Transverse colon (tissue), 4 donors: ENCODE results near the gene LIN37. TPM values are rescaled to one million over a fixed set of nuclear protein-coding genes. Genes with fewer than 3 reads are reported as not detected.

Experiments
- DNase-seq: peaks from one replicate; pipeline ENCODE4 v3.0.0-alpha.2; 2019
- H3K27ac ChIP-seq, 4 donors: fragments of 200-600 bp; sonication (generic); 2 replicates each; pipeline ENCODE4 v1.5.1; 2016 to 2018; ENCODE audit warnings: inconsistent platforms in 4 of 4
- H3K27me3 ChIP-seq: fragments of 200-600 bp; sonication (generic); 2 replicates; pipeline ENCODE4 v1.5.1; 2017; ENCODE audit warnings: inconsistent platforms
- H3K36me3 ChIP-seq, 4 donors: fragments of 200-600 bp; sonication (generic); 2 replicates each; pipeline ENCODE4 v1.5.1; 2017 to 2019; ENCODE audit warnings: inconsistent platforms in 4 of 4
- H3K4me1 ChIP-seq, 4 donors: fragments of 200-600 bp; sonication (generic); 2 replicates each; pipeline ENCODE4 v1.5.1; 2017 to 2020; ENCODE audit warnings: inconsistent platforms in 4 of 4
- H3K4me3 ChIP-seq, 4 donors: fragments of 200-600 bp; sonication (generic); 1 replicate in 1 of 4; 2 replicates in 3 of 4; pipeline versions ENCODE4 v1.5.1 to v1.6.1; 2017 to 2019; ENCODE audit warnings: inconsistent platforms in 4 of 4
- H3K9me3 ChIP-seq, 2 donors: fragments of 200-600 bp; sonication (generic); 2 replicates each; pipeline ENCODE4 v1.5.1; 2017 to 2019; ENCODE audit warnings: inconsistent platforms in 2 of 2
- CTCF ChIP-seq, 5 experiments: fragments of 200-600 bp in 3 of 5; fragments of 450-650 bp in 2 of 5; sonication (generic) in 3 of 5; IDR thresholded peaks; 1 replicate in 2 of 5; 2 replicates in 3 of 5; pipeline ENCODE4 v1.5.1; 2016 to 2017; ENCODE audit warnings: antibody characterized with exemption in 5 of 5, inconsistent platforms in 3 of 5, mild to moderate bottlenecking in 2 of 5, moderate library complexity in 1 of 5
- EP300 ChIP-seq: sonication (generic); formaldehyde crosslinking; IDR thresholded peaks from one replicate; pipeline ENCODE4 v1.6.1; 2017; ENCODE audit warnings: antibody characterized with exemption, low read depth
- POLR2A ChIP-seq: fragments of 450-650 bp; IDR thresholded peaks from one replicate; pipeline ENCODE4 v1.6.1; 2016; ENCODE audit warnings: antibody characterized with exemption, mild to moderate bottlenecking, moderate library complexity
- POLR2AphosphoS5 ChIP-seq, 3 donors: sonication (generic); formaldehyde crosslinking; IDR thresholded peaks; one replicate each; pipeline ENCODE4 v1.6.1; 2016; ENCODE audit warnings: antibody characterized with exemption in 3 of 3
- WGBS, 2 donors: methylation state at CpG; one replicate each; pipeline ENCODE4 v1.1.5; 2018; ENCODE audit warnings: low coverage in 1 of 2; 5-methylcytosine and 5-hydroxymethylcytosine counted together
- in situ Hi-C, 4 donors: fragments of 200-750 bp; cut with MboI; loops; one replicate each; pipeline versions ENCODE4 v1.15.0 to v1.15.1; 2017; ENCODE audit warnings: low sequenced_read_pairs in 3 of 4, low pct_ligation_motif_present in 1 of 4, low pct_unique_long_range_greater_than_20kb in 1 of 4
- intact Hi-C: fragments of 100-400 bp; cut with DNase I; formaldehyde crosslinking; loops from one replicate; pipeline ENCODE4 v1.15.1; 2023; ENCODE audit warnings: low total_unique reads
- total RNA-seq, 4 donors: library from RNA; depleted of rRNA; stranded (reverse); fragments of >200 nt; gene quantifications; one replicate each; pipeline ENCODE4 v1.1.0, GENCODE V29; 2016

The LIN37 gene
- total RNA-seq, 4 donors from 2014 or later, result 10.5 to 41.1 (median 15.8) TPM

GRCh38 chr19:35745328-35746086, 2.9 kb upstream of the LIN37 start, which contains the start of the genes PSENEN and U2AF1L4:
Gene PSENEN (plus strand): TSS chr19:35745651. CDS start chr19:35745931, 280 bp downstream.
Gene U2AF1L4 (minus strand): TSS chr19:35745418. CDS start chr19:35745391, 27 bp downstream.
- no peaks in the 10 kb centered on the region for H3K36me3 ChIP-seq
- peak within 1 kb of the TSS; percentile 68 to 98 (median 80) for H3K4me3 ChIP-seq
- peaks cover 21 to 45% (median 36%) of the 10 kb centered on the region in 4 donors for H3K4me1 ChIP-seq
- 1 to 18% methylated on average over 2 to 36 of the region's 40 CpGs for WGBS, 2 donors
- H3K27ac ChIP-seq, result peak within 1 kb of the TSS; percentile 97 to 100 (median 100)
- peak; percentile 20 to 78 (median 74) for TF ChIP-seq POLR2AphosphoS5 (IDR thresholded peaks at IDR 0.05)
- no peak for TF ChIP-seq EP300
- TF ChIP-seq POLR2A, result peak; percentile 61
- TF ChIP-seq CTCF (IDR thresholded peaks at IDR 0.05), result peak in 1 of 5 experiments; percentile 13
- DNase-seq, result peak; percentile 97
- intact Hi-C loops (loop anchor here (10.0 kb wide), 1 partner anchor 189 kb away; the partner anchor contains the start of gene LRFN3), in situ Hi-C loops (no loop called here)
- H3K9me3 ChIP-seq, result no peaks in the 10 kb centered on the region
- no peaks in the 10 kb centered on the region for H3K27me3 ChIP-seq

GRCh38 chr19:35746087-35746462, 2.3 kb upstream of the LIN37 start:
- 2 to 8% methylated on average over 3 to 4 of the region's 4 CpGs for WGBS, 2 donors
- peak overlapping the region; percentile 97 to 100 (median 100) for H3K27ac ChIP-seq
- H3K27me3 ChIP-seq, result no peaks in the 10 kb centered on the region
- TF ChIP-seq POLR2A (no peak), POLR2AphosphoS5 (IDR thresholded peaks at IDR 0.05) (no peak), CTCF (IDR thresholded peaks at IDR 0.05) (no peak), EP300 (no peak)
- peak overlapping the region; percentile 53 to 98 (median 72) for H3K4me3 ChIP-seq
- H3K36me3 ChIP-seq, result no peaks in the 10 kb centered on the region
- peaks cover 21 to 41% (median 34%) of the 10 kb centered on the region in 4 donors for H3K4me1 ChIP-seq
- in situ Hi-C loops (no loop called here), intact Hi-C loops (loop anchor here (10.0 kb wide), 1 partner anchor 189 kb away; the partner anchor contains the start of gene LRFN3)
- no peaks in the 10 kb centered on the region for H3K9me3 ChIP-seq
- no peak for DNase-seq

GRCh38 chr19:35746531-35746930, 1.8 kb upstream of the LIN37 start:
- no peaks in the 10 kb centered on the region for H3K36me3 ChIP-seq
- H3K4me3 ChIP-seq, result peak overlapping the region in 1 of 4 donors; percentile 77
- no peak for DNase-seq
- in situ Hi-C loops, result no loop called here
- peaks cover 21 to 39% (median 32%) of the 10 kb centered on the region in 4 donors for H3K4me1 ChIP-seq
- TF ChIP-seq EP300, result no peak
- TF ChIP-seq CTCF (IDR thresholded peaks at IDR 0.05), result no peak
- TF ChIP-seq POLR2AphosphoS5 (IDR thresholded peaks at IDR 0.05), result no peak
- TF ChIP-seq POLR2A, result no peak
- 57 to 90% methylated on average over 2 to 5 of the region's 5 CpGs for WGBS, 2 donors
- no peaks in the 10 kb centered on the region for H3K27me3 ChIP-seq
- intact Hi-C loops, result loop anchor here (10.0 kb wide), 1 partner anchor 188 kb away; the partner anchor contains the start of gene LRFN3
- no peaks in the 10 kb centered on the region for H3K9me3 ChIP-seq
- H3K27ac ChIP-seq, result peak overlapping the region in 2 of 4 donors; percentile 99 to 100

GRCh38 chr19:35750167-35750566, 1.8 kb downstream of the LIN37 start:
- peaks cover 19 to 38% (median 32%) of the 10 kb centered on the region in 4 donors for H3K4me1 ChIP-seq
- in situ Hi-C loops (no loop called here), intact Hi-C loops (no loop called here)
- no peaks in the 10 kb centered on the region for H3K27me3 ChIP-seq
- TF ChIP-seq POLR2A (no peak), EP300 (no peak), POLR2AphosphoS5 (IDR thresholded peaks at IDR 0.05) (no peak), CTCF (IDR thresholded peaks at IDR 0.05) (no peak)
- H3K36me3 ChIP-seq, result peaks cover 0 to 14% (median 3%) of the 10 kb centered on the region in 4 donors
- H3K27ac ChIP-seq, result no peak overlapping the region
- no peak for DNase-seq
- H3K4me3 ChIP-seq, result no peak overlapping the region
- 89 to 90% methylated on average over 2 to 5 of the region's 5 CpGs for WGBS, 2 donors
- H3K9me3 ChIP-seq, result no peaks in the 10 kb centered on the region
